Fibroblast of skin of right quadriceps (primary cell): ENCODE results near the gene UBR3.
A peak's percentile ranks its signal among the peaks of the same experiment; 100 is the strongest.

Experiments
- DNase-seq: peaks from one replicate; pipeline ENCODE4 v3.0.0-alpha.2; 2013

The UBR3 gene

GRCh38 chr2:169961911-169962310, 134.7 kb downstream of the UBR3 start:
- peak; percentile 52 for DNase-seq

GRCh38 chr2:169963786-169964185, 136.5 kb downstream of the UBR3 start:
- DNase-seq = no peak

- peak; percentile 28 for DNase-seq
Observed at GRCh38 chr2:169964740-169965139, 137.5 kb downstream of the UBR3 start.

GRCh38 chr2:169965495-169965894, 138.2 kb downstream of the UBR3 start:
- DNase-seq = no peak

GRCh38 chr2:169966454-169966853, 139.2 kb downstream of the UBR3 start:
- DNase-seq = no peak

- no peak for DNase-seq
Observed at GRCh38 chr2:169968743-169969142, 141.5 kb downstream of the UBR3 start.

- DNase-seq = no peak
Observed at GRCh38 chr2:169975221-169975620, 148.0 kb downstream of the UBR3 start.

GRCh38 chr2:169976335-169976851, 149.1 kb downstream of the UBR3 start:
- DNase-seq = no peak

GRCh38 chr2:169977530-169977929, 150.3 kb downstream of the UBR3 start:
- DNase-seq = no peak

- no peak for DNase-seq
Observed at GRCh38 chr2:169978402-169979017, 151.3 kb downstream of the UBR3 start.

GRCh38 chr2:169979025-169979424, 151.8 kb downstream of the UBR3 start:
- no peak for DNase-seq

GRCh38 chr2:169980001-169980400, 152.7 kb downstream of the UBR3 start:
- peak; percentile 11 for DNase-seq

- DNase-seq = no peak
Observed at GRCh38 chr2:169980643-169981042, 153.4 kb downstream of the UBR3 start.

GRCh38 chr2:169982929-169983328, 155.7 kb downstream of the UBR3 start:
- no peak for DNase-seq

GRCh38 chr2:169983506-169983905, 156.3 kb downstream of the UBR3 start:
- no peak for DNase-seq

- DNase-seq = no peak
Observed at GRCh38 chr2:169984145-169984544, 156.9 kb downstream of the UBR3 start.

GRCh38 chr2:169994752-169995151, 167.5 kb downstream of the UBR3 start:
- DNase-seq = no peak

GRCh38 chr2:169997140-169997887, 170.1 kb downstream of the UBR3 start:
- no peak for DNase-seq

GRCh38 chr2:169999054-169999453, 171.8 kb downstream of the UBR3 start:
- peak; percentile 49 for DNase-seq

- no peak for DNase-seq
Observed at GRCh38 chr2:170002096-170002495, 174.8 kb downstream of the UBR3 start.

GRCh38 chr2:170005702-170006101, 178.4 kb downstream of the UBR3 start:
- DNase-seq = no peak

GRCh38 chr2:170006587-170007325, 179.5 kb downstream of the UBR3 start:
- DNase-seq = no peak

- DNase-seq = no peak
Observed at GRCh38 chr2:170009209-170009608, 182.0 kb downstream of the UBR3 start.

- DNase-seq = no peak
Observed at GRCh38 chr2:170012773-170013172, 185.5 kb downstream of the UBR3 start.
